ENCODE data around the gene ATP5PD.

The ATP5PD gene

GRCh38 chr17:75067856-75068255 is 21.1 kb upstream of the ATP5PD start:
- no peak overlapping the region for H3K4me3 Mint-ChIP-seq
- H3K9me3 Mint-ChIP-seq: no peaks in the 10 kb centered on the region
- H3K36me3 Mint-ChIP-seq: peaks cover 7% of the 10 kb centered on the region
- ATAC-seq (ENCODE audit: low read depth) (no peak), DNase-seq (ENCODE audit: low spot score in 2 of 2) (no peak)
- H3K27me3 Mint-ChIP-seq: no peaks in the 10 kb centered on the region
- H3K27ac Mint-ChIP-seq: no peak overlapping the region
- no peaks in the 10 kb centered on the region for H3K4me1 Mint-ChIP-seq

- no peaks in the 10 kb centered on the region for H3K9me3 Mint-ChIP-seq
- no peak overlapping the region for H3K27ac Mint-ChIP-seq
- no peak for DNase-seq (ENCODE audit: low spot score in 2 of 2)
- H3K27me3 Mint-ChIP-seq: no peaks in the 10 kb centered on the region
- no peak overlapping the region for H3K4me3 Mint-ChIP-seq
- no peak for ATAC-seq (ENCODE audit: low read depth)
- no peaks in the 10 kb centered on the region for H3K4me1 Mint-ChIP-seq
- peaks cover 15% of the 10 kb centered on the region for H3K36me3 Mint-ChIP-seq
Observed at GRCh38 chr17:75065562-75066151, 18.9 kb upstream of the ATP5PD start.

GRCh38 chr17:75064867-75065561 is 18.2 kb upstream of the ATP5PD start:
- ATAC-seq (ENCODE audit: low read depth): no peak
- no peak for DNase-seq (ENCODE audit: low spot score in 2 of 2)
- no peak overlapping the region for H3K4me3 Mint-ChIP-seq
- no peaks in the 10 kb centered on the region for H3K27me3 Mint-ChIP-seq
- H3K36me3 Mint-ChIP-seq: peaks cover 17% of the 10 kb centered on the region
- no peaks in the 10 kb centered on the region for H3K4me1 Mint-ChIP-seq
- no peak overlapping the region for H3K27ac Mint-ChIP-seq
- H3K9me3 Mint-ChIP-seq: no peaks in the 10 kb centered on the region

GRCh38 chr17:75064460-75064859 is 17.7 kb upstream of the ATP5PD start:
- H3K36me3 Mint-ChIP-seq: peaks cover 21% of the 10 kb centered on the region
- H3K4me3 Mint-ChIP-seq: no peak overlapping the region
- no peaks in the 10 kb centered on the region for H3K4me1 Mint-ChIP-seq
- H3K27me3 Mint-ChIP-seq: no peaks in the 10 kb centered on the region
- no peak overlapping the region for H3K27ac Mint-ChIP-seq
- H3K9me3 Mint-ChIP-seq: no peaks in the 10 kb centered on the region
- DNase-seq (ENCODE audit: low spot score in 2 of 2) (no peak), ATAC-seq (ENCODE audit: low read depth) (no peak)

GRCh38 chr17:75064040-75064439 is 17.3 kb upstream of the ATP5PD start:
- Mint-ChIP-seq H3K27me3 (no peaks in the 10 kb centered on the region), H3K4me1 (no peaks in the 10 kb centered on the region), H3K27ac (no peak overlapping the region), H3K4me3 (no peak overlapping the region), H3K9me3 (no peaks in the 10 kb centered on the region), H3K36me3 (peaks cover 22% of the 10 kb centered on the region)
- ATAC-seq (ENCODE audit: low read depth) (no peak), DNase-seq (ENCODE audit: low spot score in 2 of 2) (no peak)

GRCh38 chr17:75063626-75064025 is 16.9 kb upstream of the ATP5PD start:
- Mint-ChIP-seq H3K27ac (no peak overlapping the region), H3K4me3 (no peak overlapping the region), H3K9me3 (no peaks in the 10 kb centered on the region), H3K4me1 (no peaks in the 10 kb centered on the region), H3K27me3 (no peaks in the 10 kb centered on the region), H3K36me3 (peaks cover 22% of the 10 kb centered on the region)
- ATAC-seq (ENCODE audit: low read depth) (no peak), DNase-seq (ENCODE audit: low spot score in 2 of 2) (no peak)

- Mint-ChIP-seq H3K4me3 (no peak overlapping the region), H3K4me1 (no peaks in the 10 kb centered on the region), H3K36me3 (peaks cover 22% of the 10 kb centered on the region), H3K27me3 (no peaks in the 10 kb centered on the region), H3K9me3 (no peaks in the 10 kb centered on the region), H3K27ac (no peak overlapping the region)
- no peak for ATAC-seq (ENCODE audit: low read depth)
- no peak for DNase-seq (ENCODE audit: low spot score in 2 of 2)
Observed at GRCh38 chr17:75063201-75063600, 16.4 kb upstream of the ATP5PD start.

GRCh38 chr17:75061618-75062017 is 14.8 kb upstream of the ATP5PD start:
- DNase-seq (ENCODE audit: low spot score in 2 of 2) (no peak), ATAC-seq (ENCODE audit: low read depth) (no peak)
- H3K27ac Mint-ChIP-seq: no peak overlapping the region
- H3K27me3 Mint-ChIP-seq: no peaks in the 10 kb centered on the region
- H3K4me3 Mint-ChIP-seq: no peak overlapping the region
- no peaks in the 10 kb centered on the region for H3K9me3 Mint-ChIP-seq
- H3K36me3 Mint-ChIP-seq: peaks cover 22% of the 10 kb centered on the region
- no peaks in the 10 kb centered on the region for H3K4me1 Mint-ChIP-seq

- no peaks in the 10 kb centered on the region for H3K27me3 Mint-ChIP-seq
- no peak for ATAC-seq (ENCODE audit: low read depth)
- H3K4me1 Mint-ChIP-seq: no peaks in the 10 kb centered on the region
- no peak overlapping the region for H3K4me3 Mint-ChIP-seq
- no peak overlapping the region for H3K27ac Mint-ChIP-seq
- peaks cover 22% of the 10 kb centered on the region for H3K36me3 Mint-ChIP-seq
- no peaks in the 10 kb centered on the region for H3K9me3 Mint-ChIP-seq
- no peak for DNase-seq (ENCODE audit: low spot score in 2 of 2)
Observed at GRCh38 chr17:75061055-75061438, 14.3 kb upstream of the ATP5PD start.

GRCh38 chr17:75060434-75061054 is 13.8 kb upstream of the ATP5PD start:
- no peak for ATAC-seq (ENCODE audit: low read depth)

GRCh38 chr17:75059369-75060345 is 12.9 kb upstream of the ATP5PD start:
- H3K4me3 Mint-ChIP-seq: no peak overlapping the region
- no peak overlapping the region for H3K27ac Mint-ChIP-seq
- peaks cover 22% of the 10 kb centered on the region for H3K36me3 Mint-ChIP-seq
- ATAC-seq (ENCODE audit: low read depth): no peak
- no peaks in the 10 kb centered on the region for H3K27me3 Mint-ChIP-seq
- H3K9me3 Mint-ChIP-seq: no peaks in the 10 kb centered on the region
- DNase-seq (ENCODE audit: low spot score in 2 of 2): no peak
- H3K4me1 Mint-ChIP-seq: no peaks in the 10 kb centered on the region

More at GRCh38 chr17:75060434-75061054, 13.8 kb upstream of the ATP5PD start:
- Mint-ChIP-seq H3K9me3 (no peaks in the 10 kb centered on the region), H3K4me1 (no peaks in the 10 kb centered on the region), H3K27me3 (no peaks in the 10 kb centered on the region), H3K36me3 (peaks cover 22% of the 10 kb centered on the region), H3K27ac (no peak overlapping the region), H3K4me3 (no peak overlapping the region)
- DNase-seq (ENCODE audit: low spot score in 2 of 2): no peak

- H3K4me3 Mint-ChIP-seq: no peak overlapping the region
- no peak overlapping the region for H3K27ac Mint-ChIP-seq
- ATAC-seq (ENCODE audit: low read depth): no peak
Observed at GRCh38 chr17:75051941-75052340, 5.2 kb upstream of the ATP5PD start.

GRCh38 chr17:75049706-75050105 is 2.9 kb upstream of the ATP5PD start:
- Mint-ChIP-seq H3K27ac (no peak overlapping the region), H3K9me3 (no peaks in the 10 kb centered on the region), H3K36me3 (peaks cover 8% of the 10 kb centered on the region), H3K27me3 (no peaks in the 10 kb centered on the region), H3K4me1 (peaks cover 19% of the 10 kb centered on the region), H3K4me3 (no peak overlapping the region)
- ATAC-seq (ENCODE audit: low read depth) (no peak), DNase-seq (ENCODE audit: low spot score in 2 of 2) (no peak)

More at GRCh38 chr17:75051941-75052340, 5.2 kb upstream of the ATP5PD start:
- Mint-ChIP-seq H3K36me3 (peaks cover 8% of the 10 kb centered on the region), H3K4me1 (peaks cover 12% of the 10 kb centered on the region), H3K27me3 (no peaks in the 10 kb centered on the region), H3K9me3 (no peaks in the 10 kb centered on the region)
- no peak for DNase-seq (ENCODE audit: low spot score in 2 of 2)

GRCh38 chr17:75049057-75049456 is 2.3 kb upstream of the ATP5PD start:
- Mint-ChIP-seq H3K36me3 (peaks cover 8% of the 10 kb centered on the region), H3K4me3 (no peak overlapping the region), H3K9me3 (no peaks in the 10 kb centered on the region), H3K27me3 (no peaks in the 10 kb centered on the region), H3K27ac (no peak overlapping the region), H3K4me1 (peaks cover 22% of the 10 kb centered on the region)
- DNase-seq (ENCODE audit: low spot score in 2 of 2) (no peak), ATAC-seq (ENCODE audit: low read depth) (no peak)
